Colonic mucosa (tissue), 4 donors: ENCODE measurements around the gene UBA7. TPM values are rescaled to one million over a fixed set of nuclear protein-coding genes. Genes with fewer than 3 reads are reported as not detected.
A peak's percentile ranks its signal among the peaks of the same experiment; 100 is the strongest.

ENCODE experiments used
- DNase-seq: peaks from one replicate; pipeline ENCODE4 v3.0.0-alpha.2; 2020
- H3K27ac ChIP-seq: fragments of 200-600 bp; one replicate; pipeline ENCODE4 v1.8.0; 2021
- H3K27me3 ChIP-seq: fragments of 200-600 bp; one replicate; pipeline ENCODE4 v1.8.0; 2021
- H3K36me3 ChIP-seq: fragments of 200-600 bp; one replicate; pipeline ENCODE4 v1.8.0; 2021
- H3K4me1 ChIP-seq: fragments of 200-600 bp; one replicate; pipeline ENCODE4 v1.8.0; 2021; ENCODE audit warnings: mild to moderate bottlenecking
- H3K4me3 ChIP-seq: fragments of 200-600 bp; one replicate; pipeline ENCODE4 v1.8.0; 2021
- H3K9ac ChIP-seq, 2 donors: one replicate each; pipeline ENCODE4 v1.7.0; 2013; ENCODE audit warnings: control low read depth in 2 of 2, low read depth in 2 of 2, low read length in 2 of 2
- H3K9me3 ChIP-seq: fragments of 200-600 bp; one replicate; pipeline ENCODE4 v1.8.0; 2021
- intact Hi-C: fragments of 100-400 bp; cut with DNase I; formaldehyde crosslinking; loops from one replicate; pipeline ENCODE4 v1.14.1; 2022
- total RNA-seq, 2 donors: library from RNA; stranded (reverse); fragmentation: NEBNext Ultra II Directional in 1 of 2; extraction: Animal tissue kit (Norgen Biotek cat#: 25700) in 1 of 2; gene quantifications; one replicate each; pipeline ENCODE4 v1.2.1, GENCODE V29; 2021
- TF ChIP-seq, protein P1 (sequence below): fragments of 200-600 bp; IDR thresholded peaks from one replicate; pipeline ENCODE4 v1.8.0; 2022; ENCODE audit warnings: antibody characterized with exemption, mild to moderate bottlenecking
- donor health status: healthy.
- donor health status: DM: no; HTN: no; CAD: no.
- donor health status: DM: no; HTN: no; CAD: no.

The UBA7 gene, protein sequence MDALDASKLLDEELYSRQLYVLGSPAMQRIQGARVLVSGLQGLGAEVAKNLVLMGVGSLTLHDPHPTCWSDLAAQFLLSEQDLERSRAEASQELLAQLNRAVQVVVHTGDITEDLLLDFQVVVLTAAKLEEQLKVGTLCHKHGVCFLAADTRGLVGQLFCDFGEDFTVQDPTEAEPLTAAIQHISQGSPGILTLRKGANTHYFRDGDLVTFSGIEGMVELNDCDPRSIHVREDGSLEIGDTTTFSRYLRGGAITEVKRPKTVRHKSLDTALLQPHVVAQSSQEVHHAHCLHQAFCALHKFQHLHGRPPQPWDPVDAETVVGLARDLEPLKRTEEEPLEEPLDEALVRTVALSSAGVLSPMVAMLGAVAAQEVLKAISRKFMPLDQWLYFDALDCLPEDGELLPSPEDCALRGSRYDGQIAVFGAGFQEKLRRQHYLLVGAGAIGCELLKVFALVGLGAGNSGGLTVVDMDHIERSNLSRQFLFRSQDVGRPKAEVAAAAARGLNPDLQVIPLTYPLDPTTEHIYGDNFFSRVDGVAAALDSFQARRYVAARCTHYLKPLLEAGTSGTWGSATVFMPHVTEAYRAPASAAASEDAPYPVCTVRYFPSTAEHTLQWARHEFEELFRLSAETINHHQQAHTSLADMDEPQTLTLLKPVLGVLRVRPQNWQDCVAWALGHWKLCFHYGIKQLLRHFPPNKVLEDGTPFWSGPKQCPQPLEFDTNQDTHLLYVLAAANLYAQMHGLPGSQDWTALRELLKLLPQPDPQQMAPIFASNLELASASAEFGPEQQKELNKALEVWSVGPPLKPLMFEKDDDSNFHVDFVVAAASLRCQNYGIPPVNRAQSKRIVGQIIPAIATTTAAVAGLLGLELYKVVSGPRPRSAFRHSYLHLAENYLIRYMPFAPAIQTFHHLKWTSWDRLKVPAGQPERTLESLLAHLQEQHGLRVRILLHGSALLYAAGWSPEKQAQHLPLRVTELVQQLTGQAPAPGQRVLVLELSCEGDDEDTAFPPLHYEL
- total RNA-seq, result 10 to 100 TPM; 67.4 to 88.3 TPM

DNA sequence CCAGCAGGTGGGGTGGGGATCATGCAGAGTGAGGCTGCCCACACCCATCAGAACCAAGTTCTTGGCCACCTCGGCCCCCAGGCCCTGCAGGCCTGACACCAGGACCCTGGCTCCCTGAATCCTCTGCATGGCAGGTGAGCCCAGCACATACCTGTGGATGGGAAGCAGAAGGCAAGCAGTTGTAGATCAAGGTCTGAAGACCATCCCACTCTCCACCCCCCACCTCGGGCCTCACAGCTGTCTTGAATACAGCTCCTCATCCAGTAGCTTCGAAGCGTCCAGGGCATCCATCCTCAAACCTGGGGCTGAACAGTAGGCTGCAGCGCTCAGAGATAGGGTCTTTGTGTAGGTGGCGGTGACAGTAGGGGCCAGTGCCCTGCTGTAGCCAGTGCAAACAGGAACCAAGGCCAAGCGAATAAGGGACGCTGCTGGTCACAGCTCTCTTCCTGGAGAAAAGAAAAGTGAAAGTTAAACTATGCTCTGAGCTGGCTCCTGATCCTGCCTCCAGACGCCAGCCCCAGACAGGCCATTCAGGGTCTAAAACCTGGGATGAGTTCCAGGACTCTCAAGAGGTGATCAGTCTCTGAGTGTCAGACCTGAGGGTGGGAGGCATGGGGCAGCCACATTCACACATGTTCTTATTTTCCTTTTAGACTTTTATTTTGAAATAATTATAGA, at the start of gene UBA7:
Gene UBA7 (minus strand): TSS at position 457 of the 678 bp plus-strand sequence. CDS start 166 bp downstream, at position 291.
- Histone ChIP-seq H3K27ac (peak within 1 kb of the TSS; percentile 53), H3K4me3 (peak within 1 kb of the TSS; percentile 43), H3K36me3 (no peaks in the 10 kb centered on the region), H3K9ac (peak within 1 kb of the TSS; percentile 82 to 90), H3K9me3 (no peaks in the 10 kb centered on the region), H3K4me1 (peaks cover 11% of the 10 kb centered on the region), H3K27me3 (no peaks in the 10 kb centered on the region)
- intact Hi-C loops, result no loop called here
- peak; percentile 66 for DNase-seq
- TF ChIP-seq, protein P1, sequence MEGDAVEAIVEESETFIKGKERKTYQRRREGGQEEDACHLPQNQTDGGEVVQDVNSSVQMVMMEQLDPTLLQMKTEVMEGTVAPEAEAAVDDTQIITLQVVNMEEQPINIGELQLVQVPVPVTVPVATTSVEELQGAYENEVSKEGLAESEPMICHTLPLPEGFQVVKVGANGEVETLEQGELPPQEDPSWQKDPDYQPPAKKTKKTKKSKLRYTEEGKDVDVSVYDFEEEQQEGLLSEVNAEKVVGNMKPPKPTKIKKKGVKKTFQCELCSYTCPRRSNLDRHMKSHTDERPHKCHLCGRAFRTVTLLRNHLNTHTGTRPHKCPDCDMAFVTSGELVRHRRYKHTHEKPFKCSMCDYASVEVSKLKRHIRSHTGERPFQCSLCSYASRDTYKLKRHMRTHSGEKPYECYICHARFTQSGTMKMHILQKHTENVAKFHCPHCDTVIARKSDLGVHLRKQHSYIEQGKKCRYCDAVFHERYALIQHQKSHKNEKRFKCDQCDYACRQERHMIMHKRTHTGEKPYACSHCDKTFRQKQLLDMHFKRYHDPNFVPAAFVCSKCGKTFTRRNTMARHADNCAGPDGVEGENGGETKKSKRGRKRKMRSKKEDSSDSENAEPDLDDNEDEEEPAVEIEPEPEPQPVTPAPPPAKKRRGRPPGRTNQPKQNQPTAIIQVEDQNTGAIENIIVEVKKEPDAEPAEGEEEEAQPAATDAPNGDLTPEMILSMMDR, result no peak

DNA sequence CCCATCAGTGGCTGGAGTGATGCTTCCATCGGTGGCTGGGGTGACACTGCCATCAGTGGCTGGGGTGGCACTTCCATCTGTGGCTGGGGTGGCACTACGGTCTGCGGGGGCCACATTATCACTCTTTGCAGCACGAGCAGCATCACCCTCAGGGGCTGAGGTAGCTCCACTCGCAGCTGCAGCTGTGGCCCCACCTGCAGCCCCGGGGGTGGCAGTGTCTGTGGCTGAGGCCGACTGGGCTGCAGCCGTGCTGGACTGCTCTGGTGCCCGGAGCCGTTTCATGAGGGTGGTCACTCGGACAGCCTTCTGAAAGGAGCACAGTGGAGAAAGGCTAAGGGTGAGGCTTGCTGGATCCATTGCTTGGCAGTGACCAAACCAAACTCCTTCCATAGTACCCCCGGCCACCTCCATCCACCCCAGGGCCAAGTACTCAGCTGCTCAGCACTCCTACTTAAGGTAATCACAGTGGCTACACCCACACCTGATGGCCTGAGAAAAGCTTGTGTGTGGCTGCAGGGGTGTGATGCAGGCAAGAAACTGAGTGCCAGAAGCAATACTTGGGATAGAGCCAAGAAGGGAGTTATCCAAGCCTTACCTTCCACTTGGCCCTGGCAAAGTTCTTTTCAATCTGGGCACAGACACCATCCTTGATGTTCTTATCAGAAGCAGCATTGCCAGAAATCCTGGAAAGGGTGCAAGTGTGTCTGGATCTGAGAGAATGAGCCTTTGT, 46.0 kb upstream of the UBA7 start:
- intact Hi-C loops, result no loop called here
- Histone ChIP-seq H3K9me3 (no peaks in the 10 kb centered on the region), H3K36me3 (no peaks in the 10 kb centered on the region), H3K4me3 (no peak overlapping the region), H3K9ac (no peak overlapping the region), H3K27me3 (no peaks in the 10 kb centered on the region), H3K4me1 (peaks cover 5% of the 10 kb centered on the region), H3K27ac (no peak overlapping the region)
- DNase-seq, result no peak
- TF ChIP-seq, protein P1, result no peak

DNA sequence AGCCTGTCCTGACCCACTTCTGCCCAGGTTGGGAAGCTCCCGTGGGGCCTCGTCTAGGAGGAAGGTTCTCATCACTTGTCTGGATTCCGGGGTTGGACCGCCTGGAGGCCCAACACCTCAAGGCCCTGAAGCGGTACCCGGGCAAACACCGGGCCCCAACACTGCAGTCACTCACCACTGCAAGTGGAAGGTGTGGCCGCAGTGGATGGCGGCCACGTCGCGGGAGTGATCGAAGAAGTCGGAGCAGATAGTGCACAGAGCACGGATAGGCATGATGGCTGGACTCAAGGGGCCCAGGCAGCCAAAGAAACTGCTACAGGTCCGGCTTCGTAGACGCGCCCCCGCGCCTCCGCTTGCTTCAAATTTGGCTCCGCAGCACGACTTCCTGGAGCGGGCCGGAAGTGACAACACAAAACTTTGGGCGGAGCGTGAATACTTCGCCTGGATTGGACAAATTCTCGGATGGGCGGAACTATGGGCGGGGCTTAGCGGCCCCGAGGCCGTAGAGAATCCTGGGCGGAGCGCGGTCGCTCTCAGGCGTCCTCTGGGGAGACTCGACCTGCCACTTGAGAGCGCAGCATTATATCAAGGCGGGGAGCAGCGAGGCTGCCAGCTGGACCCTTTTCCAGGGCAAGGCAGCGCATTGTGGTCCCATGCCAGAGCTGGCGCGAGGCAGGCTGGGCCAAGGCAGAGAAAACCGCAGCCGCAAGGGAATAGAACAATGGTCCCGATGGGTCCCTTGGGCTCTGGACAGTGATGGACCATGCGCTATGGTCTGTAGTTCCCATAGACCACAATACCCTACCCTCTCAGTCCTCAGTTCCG, 42.6 kb upstream of the UBA7 start, which contains the start of gene TRAIP:
Gene TRAIP (minus strand): TSS at position 384 of the 825 bp plus-strand sequence. CDS start 111 bp downstream, at position 273.
- Histone ChIP-seq H3K4me1 (peaks cover 5% of the 10 kb centered on the region), H3K27me3 (no peaks in the 10 kb centered on the region), H3K9me3 (no peaks in the 10 kb centered on the region), H3K27ac (no peak within 1 kb of the TSS), H3K36me3 (no peaks in the 10 kb centered on the region), H3K4me3 (peak within 1 kb of the TSS; percentile 54), H3K9ac (peak within 1 kb of the TSS; percentile 35 to 81)
- TF ChIP-seq, protein P1, result no peak
- peak; percentile 97 for DNase-seq
- intact Hi-C loops, result no loop called here

DNA sequence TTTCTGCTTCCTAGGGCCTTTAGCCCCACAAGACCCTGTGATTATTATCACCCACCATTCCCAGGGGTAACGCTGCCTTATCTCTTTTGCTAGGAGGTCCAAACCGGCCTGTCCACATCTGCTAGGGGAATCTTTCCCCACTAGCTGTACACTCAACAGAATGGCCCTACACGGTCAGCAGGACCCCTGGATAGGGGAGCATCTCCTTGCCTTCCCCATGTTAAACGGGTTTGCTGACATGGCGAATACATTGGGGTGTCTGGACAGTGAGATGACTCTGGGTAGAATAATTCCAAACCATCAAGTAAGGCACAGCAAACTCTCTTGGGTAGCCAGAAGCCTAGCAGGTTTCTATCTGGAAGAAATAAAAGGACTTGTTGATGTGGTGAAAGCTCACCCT, 41.9 kb upstream of the UBA7 start:
- Histone ChIP-seq H3K4me3 (peak overlapping the region; percentile 54), H3K4me1 (peaks cover 5% of the 10 kb centered on the region), H3K27ac (no peak overlapping the region), H3K36me3 (no peaks in the 10 kb centered on the region), H3K9me3 (no peaks in the 10 kb centered on the region), H3K27me3 (no peaks in the 10 kb centered on the region), H3K9ac (peak overlapping the region in 1 of 2 donors; percentile 35)
- DNase-seq, result no peak
- TF ChIP-seq, protein P1, result no peak
- intact Hi-C loops, result no loop called here
